GM20000 (cell line): ENCODE measurements around the gene SLF2.
A peak's percentile ranks its signal among the peaks of the same experiment; 100 is the strongest.

Experiments
- DNase-seq: peaks from one replicate; pipeline ENCODE4 v3.0.0; 2012; ENCODE audit warnings: low spot score
- CTCF ChIP-seq: IDR thresholded peaks from 2 replicates; pipeline ENCODE4 v1.5.1; 2012; ENCODE audit warnings: mild to moderate bottlenecking, control low read depth; ENCODE audit errors: extremely low read depth, missing control alignments

SLF2 gene

GRCh38 chr10:100982916-100983830, 70.4 kb downstream of the SLF2 start:
- DNase-seq = no peak
- TF ChIP-seq CTCF = no peak

GRCh38 chr10:100983868-100984671, 71.3 kb downstream of the SLF2 start:
- DNase-seq = no peak
- TF ChIP-seq CTCF = no peak

GRCh38 chr10:100984672-100985177, 72.0 kb downstream of the SLF2 start:
- TF ChIP-seq CTCF = no peak

GRCh38 chr10:100985336-100985735, 72.6 kb downstream of the SLF2 start:
- DNase-seq = no peak
- TF ChIP-seq CTCF = no peak

More at GRCh38 chr10:100984672-100985177, 72.0 kb downstream of the SLF2 start:
- no peak for DNase-seq

- DNase-seq = no peak
- TF ChIP-seq CTCF = no peak
These were observed 73.8 kb downstream of the SLF2 start for GRCh38 chr10:100986623-100986951.

GRCh38 chr10:100986952-100987684, 74.4 kb downstream of the SLF2 start, which contains the start of the genes MRPL43 and TWNK:
Gene MRPL43, minus strand, starts transcription at chr10:100987497. Its CDS starts 54 bp downstream, at chr10:100987443.
Gene TWNK, plus strand, starts transcription at chr10:100987543. Its CDS starts 668 bp downstream, at chr10:100988211.
- peak; percentile 92 for DNase-seq
- no peak for TF ChIP-seq CTCF
